HG03469 (cell line): Measurements from ENCODE around the gene PLEKHM3.

Experiments used
- ATAC-seq: cut with Tn5 transposase; IDR thresholded peaks from one replicate; pipeline ENCODE4 v1.9.1; 2021; ENCODE audit warnings: mild to moderate bottlenecking, moderate library complexity, moderate number of reproducible peaks; ENCODE audit not compliant: unreplicated experiment

Gene PLEKHM3

GRCh38 chr2:207805566-207806226 lies 219.6 kb downstream of the PLEKHM3 start:
- ATAC-seq: no peak

GRCh38 chr2:207802650-207803049 lies 222.7 kb downstream of the PLEKHM3 start:
- ATAC-seq: no peak

- no peak for ATAC-seq
These were observed 224.1 kb downstream of the PLEKHM3 start for GRCh38 chr2:207801259-207801658.

GRCh38 chr2:207796585-207797350 lies 228.6 kb downstream of the PLEKHM3 start:
- no peak for ATAC-seq

DNA sequence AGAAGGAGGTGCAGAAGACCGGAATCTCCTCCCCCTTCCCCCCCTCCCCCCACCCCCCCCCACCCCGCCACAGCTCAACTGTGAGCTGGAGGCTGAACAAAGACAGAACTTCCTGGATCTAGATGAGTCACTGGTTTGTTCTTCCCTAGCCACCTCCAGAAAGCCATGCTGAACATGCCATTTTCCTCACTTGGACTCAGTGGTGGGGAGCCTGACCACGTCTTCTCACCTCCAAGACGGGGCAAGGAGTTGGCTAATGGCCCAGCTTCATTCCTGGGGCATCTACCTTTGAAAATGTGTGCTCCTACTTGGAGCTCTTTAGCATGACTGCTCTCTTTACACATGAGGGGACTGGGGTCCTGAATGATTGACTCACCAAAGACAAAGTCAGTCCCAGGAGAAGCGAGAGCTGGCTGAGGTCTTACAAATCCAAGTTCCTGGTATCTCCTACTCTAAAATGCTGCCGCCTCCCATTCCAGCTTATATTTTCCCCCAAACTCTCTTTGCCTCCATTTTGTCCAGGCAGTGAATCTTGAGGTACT lies 233.0 kb downstream of the PLEKHM3 start:
- no peak for ATAC-seq

- no peak for ATAC-seq
These were observed 233.6 kb downstream of the PLEKHM3 start for GRCh38 chr2:207791579-207792243.

DNA sequence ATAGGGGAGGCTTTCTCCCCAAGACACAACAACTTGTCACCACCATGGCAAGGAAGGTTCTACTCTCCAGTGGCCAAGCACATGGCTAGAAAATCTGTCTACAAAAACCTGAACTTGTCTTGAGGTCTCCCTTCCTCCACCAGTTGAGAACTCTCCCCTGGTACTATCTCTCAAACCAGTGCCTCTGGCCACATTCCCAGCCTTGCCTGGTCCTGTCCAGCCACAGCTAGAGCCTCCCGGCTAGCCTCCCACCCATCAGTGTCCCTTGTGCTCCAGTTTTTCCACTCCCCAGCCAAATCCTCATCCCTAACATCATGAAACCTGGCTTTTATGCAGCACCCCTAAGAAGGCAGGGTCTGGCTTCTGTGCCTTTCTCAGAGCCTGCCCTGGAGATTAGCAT lies 234.4 kb downstream of the PLEKHM3 start:
- ATAC-seq: no peak

- ATAC-seq: no peak
These were observed 237.5 kb downstream of the PLEKHM3 start for GRCh38 chr2:207787800-207788199.

DNA sequence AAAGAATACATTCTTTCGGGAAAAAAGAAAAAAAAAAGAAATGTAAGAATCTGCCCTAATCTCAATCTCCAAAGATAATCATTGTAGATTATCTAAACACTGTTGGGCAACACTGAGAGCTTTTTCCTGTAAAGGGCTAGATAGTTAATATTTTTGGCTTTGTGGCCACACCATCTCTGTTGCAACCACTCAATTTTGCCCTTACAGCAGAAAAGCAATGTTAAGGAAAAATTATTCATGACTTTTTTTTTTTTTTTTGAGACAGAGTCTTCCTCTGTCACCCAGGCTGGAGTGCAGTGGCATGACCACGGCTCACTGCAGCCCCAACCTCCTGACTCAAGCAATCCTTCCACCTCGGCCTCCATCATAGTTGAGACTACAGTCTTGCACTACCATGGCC lies 238.3 kb downstream of the PLEKHM3 start:
- no peak for ATAC-seq

DNA sequence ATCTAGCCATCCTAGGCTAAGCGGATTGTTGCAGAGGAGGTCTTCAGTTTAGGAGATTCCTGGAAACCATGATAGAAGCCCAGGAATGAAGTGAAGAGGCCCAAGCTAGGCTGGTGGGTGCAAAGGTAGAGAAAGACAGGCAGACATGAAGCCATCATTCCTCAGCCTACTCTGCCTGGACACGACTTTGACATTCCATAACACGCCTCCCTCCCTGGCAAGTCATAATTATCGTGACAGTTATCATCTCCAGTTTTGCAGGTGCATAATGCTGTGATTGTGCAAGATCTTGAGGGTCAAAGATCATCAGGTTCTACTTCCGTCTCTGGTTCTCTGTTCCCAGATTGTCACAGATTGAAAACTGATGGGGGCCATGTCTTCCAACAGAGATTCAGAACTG lies 240.4 kb downstream of the PLEKHM3 start:
- no peak for ATAC-seq

DNA sequence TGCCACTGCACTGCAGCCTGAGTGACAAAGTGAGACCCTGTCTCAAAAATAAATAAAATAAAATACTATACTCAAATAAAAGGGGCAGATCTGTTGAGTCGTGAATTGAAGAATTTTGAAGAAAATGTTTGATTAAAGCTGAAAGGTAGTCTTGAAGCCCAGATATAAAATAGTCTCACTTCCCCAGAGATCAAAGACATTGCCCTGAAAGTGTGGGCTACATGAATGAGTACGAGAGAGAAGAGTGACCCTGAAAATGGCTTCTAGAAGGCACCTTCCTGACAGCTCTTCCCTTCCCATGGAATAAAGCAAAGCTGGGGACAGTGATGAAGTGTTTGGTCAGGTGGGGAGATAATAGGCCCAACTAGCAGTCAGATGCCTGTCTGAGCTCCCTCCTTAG lies 241.8 kb downstream of the PLEKHM3 start:
- no peak for ATAC-seq

DNA sequence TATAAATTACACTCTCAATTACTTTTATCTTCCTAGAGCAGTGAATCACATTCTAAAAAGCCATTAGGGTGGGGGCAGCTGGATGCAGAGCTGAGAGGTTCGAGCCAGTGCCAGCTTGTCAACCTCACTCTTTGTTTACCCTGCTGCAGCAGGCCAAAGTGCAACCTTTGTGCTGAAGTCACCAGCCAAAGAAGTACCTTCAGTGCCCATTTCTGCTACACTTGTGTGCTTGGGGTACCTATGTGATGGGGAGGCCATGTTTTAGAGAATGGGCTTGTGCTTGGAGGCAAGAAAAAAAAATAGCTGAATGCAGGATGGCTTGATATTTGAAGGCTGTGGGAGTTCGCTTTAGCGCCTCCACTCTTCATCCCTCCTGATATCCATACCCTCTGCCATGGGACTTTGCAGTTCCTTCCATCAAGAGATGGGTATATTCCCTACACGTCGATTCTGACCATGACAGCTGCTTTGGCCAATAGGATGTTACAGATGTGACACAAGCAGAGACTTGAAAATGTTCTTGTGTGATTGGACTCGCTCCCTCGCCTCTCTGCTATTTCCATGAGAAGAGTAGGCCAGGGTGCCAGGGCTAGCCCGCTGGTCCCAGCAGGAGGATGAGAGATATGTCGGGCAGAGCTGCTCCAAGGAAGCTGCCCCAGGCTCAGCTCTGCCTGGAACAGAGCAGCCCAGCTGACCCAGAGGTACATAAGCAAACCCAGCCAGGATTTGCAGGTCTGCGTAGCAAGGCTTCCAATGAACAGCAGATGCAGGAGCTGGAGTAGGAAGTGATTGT lies 242.9 kb downstream of the PLEKHM3 start:
- no peak for ATAC-seq

- no peak for ATAC-seq
These were observed 245.8 kb downstream of the PLEKHM3 start for GRCh38 chr2:207779523-207779922.

GRCh38 chr2:207778298-207778882 lies 246.9 kb downstream of the PLEKHM3 start:
- no peak for ATAC-seq

- ATAC-seq: no peak
These were observed 248.2 kb downstream of the PLEKHM3 start for GRCh38 chr2:207777124-207777523.

GRCh38 chr2:207775473-207775872 lies 249.9 kb downstream of the PLEKHM3 start:
- no peak for ATAC-seq

DNA sequence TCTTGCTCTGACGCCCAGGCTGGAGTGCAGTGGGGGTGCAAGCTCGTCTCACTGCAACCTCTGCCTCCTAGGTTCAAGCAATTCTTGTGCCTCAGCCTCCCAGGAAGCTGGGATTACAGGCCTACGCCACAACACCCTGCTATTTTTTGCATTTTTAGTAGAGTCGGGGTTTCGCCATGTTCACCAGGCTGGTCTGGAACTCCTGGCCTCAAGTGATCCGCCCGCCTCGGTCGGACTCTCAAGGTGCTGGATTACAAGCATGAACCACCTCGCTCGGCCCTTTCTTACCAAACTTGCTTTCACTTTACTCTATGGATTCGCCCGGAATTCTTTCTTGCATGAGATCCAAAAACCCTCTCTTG lies 252.5 kb downstream of the PLEKHM3 start:
- no peak for ATAC-seq

GRCh38 chr2:207772081-207772843 lies 253.1 kb downstream of the PLEKHM3 start:
- ATAC-seq: no peak

DNA sequence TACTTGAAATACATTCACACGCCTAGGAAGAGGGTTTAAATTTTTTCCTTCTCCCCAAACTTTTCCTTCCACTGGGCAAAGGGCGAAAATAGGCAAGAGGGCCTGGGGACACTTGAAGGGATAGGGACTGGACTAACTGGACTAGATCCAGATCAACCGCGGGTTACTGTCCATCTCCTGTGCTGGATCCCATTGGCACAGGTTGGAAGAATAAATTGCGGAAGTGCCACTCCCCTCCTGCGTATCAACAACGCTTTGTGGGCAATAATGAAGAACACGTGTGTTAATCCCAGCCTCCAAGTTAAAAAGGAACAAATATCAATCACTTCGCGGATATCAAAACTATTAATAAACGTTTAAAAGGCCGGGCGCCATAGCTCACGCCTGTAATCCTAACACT lies 253.9 kb downstream of the PLEKHM3 start:
- ATAC-seq: no peak
